ENCODE data around the gene SIGLEC11. TPM values are rescaled to one million over a fixed set of nuclear protein-coding genes. Genes with fewer than 3 reads are reported as not detected.

SIGLEC11 gene
- total and polyA plus RNA-seq, 2 donors (not counting 1 experiment from before 2014, with no cell fraction given): 0.09 TPM; not detected in 1

DNA sequence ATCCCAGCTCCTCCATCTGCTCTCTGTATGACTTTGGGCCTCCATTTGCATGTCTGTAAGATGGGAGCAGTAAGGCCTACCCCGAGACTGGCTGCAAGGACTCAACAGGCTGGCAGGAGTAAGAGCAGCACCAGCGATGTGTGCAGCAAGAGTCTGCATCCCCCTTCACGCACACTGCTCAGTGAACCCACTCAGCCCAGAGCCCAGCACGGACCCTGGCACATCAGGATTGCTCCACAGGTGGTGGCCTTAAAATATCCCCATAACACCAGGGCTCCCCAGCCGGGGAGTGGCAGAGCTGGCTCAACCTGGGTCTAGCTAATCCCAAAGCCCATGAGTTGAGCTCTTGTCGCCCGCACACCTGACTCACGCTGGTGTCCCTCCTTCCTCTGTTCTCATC is 40.8 kb upstream of the SIGLEC11 start:
- Mint-ChIP-seq H3K4me1 (peaks cover 2% of the 10 kb centered on the region), H3K4me3 (no peak overlapping the region), H3K27me3 (no peaks in the 10 kb centered on the region), H3K9me3 (ENCODE audit: insufficient read depth) (no peaks in the 10 kb centered on the region), H3K27ac (no peak overlapping the region)
- POLR2A ChIA-PET: no interaction called here
- no peak for ATAC-seq (ENCODE audit: low read depth)
- no peaks in the 10 kb centered on the region for H3K9me3 ChIP-seq (ENCODE audit: control extremely low read depth in 1 of 3, control insufficient read depth in 2 of 3, insufficient read depth in 1 of 3, low read length in 2 of 3)
- H3K36me3 ChIP-seq (replicated peaks in 1 of 2; ENCODE audit: control extremely low read depth in 1 of 2, control insufficient read depth in 1 of 2, extremely low read depth in 1 of 2, insufficient read depth in 2 of 2, low read length in 1 of 2): peaks cover 12 to 86% of the 10 kb centered on the region in 2 experiments
- no peaks in the 10 kb centered on the region for H3K27me3 ChIP-seq (replicated peaks in 1 of 4; ENCODE audit: control extremely low read depth in 1 of 4, control insufficient read depth in 3 of 4, insufficient read depth in 4 of 4, low read length in 3 of 4)
- CTCF ChIA-PET: interaction anchor here (0.7 kb wide), 1 partner anchor 285 kb away, joined by 3 read pairs; no protein-coding TSS in a partner anchor
- H3K4me3 ChIP-seq (ENCODE audit: control extremely low read depth in 1 of 5, extremely low read depth in 1 of 5, insufficient read depth in 1 of 5, low read depth in 2 of 5, low read length in 4 of 5): no peak overlapping the region
- H4K20me1 ChIP-seq (ENCODE audit: control insufficient read depth, insufficient read depth, low read length, poor library complexity, severe bottlenecking): peaks cover 2% of the 10 kb centered on the region
- no peaks in the 10 kb centered on the region for H3K79me2 ChIP-seq (ENCODE audit: control insufficient read depth, insufficient read depth, low read length)
- WGBS (ENCODE audit: insufficient coverage): 100% methylated on average over 5 of the region's 8 CpGs
- TF ChIP-seq, protein P1, sequence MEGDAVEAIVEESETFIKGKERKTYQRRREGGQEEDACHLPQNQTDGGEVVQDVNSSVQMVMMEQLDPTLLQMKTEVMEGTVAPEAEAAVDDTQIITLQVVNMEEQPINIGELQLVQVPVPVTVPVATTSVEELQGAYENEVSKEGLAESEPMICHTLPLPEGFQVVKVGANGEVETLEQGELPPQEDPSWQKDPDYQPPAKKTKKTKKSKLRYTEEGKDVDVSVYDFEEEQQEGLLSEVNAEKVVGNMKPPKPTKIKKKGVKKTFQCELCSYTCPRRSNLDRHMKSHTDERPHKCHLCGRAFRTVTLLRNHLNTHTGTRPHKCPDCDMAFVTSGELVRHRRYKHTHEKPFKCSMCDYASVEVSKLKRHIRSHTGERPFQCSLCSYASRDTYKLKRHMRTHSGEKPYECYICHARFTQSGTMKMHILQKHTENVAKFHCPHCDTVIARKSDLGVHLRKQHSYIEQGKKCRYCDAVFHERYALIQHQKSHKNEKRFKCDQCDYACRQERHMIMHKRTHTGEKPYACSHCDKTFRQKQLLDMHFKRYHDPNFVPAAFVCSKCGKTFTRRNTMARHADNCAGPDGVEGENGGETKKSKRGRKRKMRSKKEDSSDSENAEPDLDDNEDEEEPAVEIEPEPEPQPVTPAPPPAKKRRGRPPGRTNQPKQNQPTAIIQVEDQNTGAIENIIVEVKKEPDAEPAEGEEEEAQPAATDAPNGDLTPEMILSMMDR (IDR thresholded peaks at IDR 0.05): no peak
- no peak for TF ChIP-seq EZH2 (IDR thresholded peaks at IDR 0.05; ENCODE audit: borderline replicate concordance, insufficient read depth, low read depth, low read length, poor library complexity, severe bottlenecking)
- intact Hi-C loops (cut with micrococcal nuclease): no loop called here
- DNase-seq: no peak
- no peak overlapping the region for H3K4me2 ChIP-seq (replicated peaks; ENCODE audit: low read depth, low read length, poor library complexity, severe bottlenecking)
- no peaks in the 10 kb centered on the region for H3K4me1 ChIP-seq (ENCODE audit: control insufficient read depth in 2 of 2, insufficient read depth in 2 of 2, low read length in 2 of 2)
- H3K9ac ChIP-seq (ENCODE audit: low read length): no peak overlapping the region
- H3K27ac ChIP-seq (ENCODE audit: low read length in 2 of 2): no peak overlapping the region
- no peak overlapping the region for H2AFZ ChIP-seq (ENCODE audit: insufficient read depth, low read depth, low read length, poor library complexity, severe bottlenecking)

DNA sequence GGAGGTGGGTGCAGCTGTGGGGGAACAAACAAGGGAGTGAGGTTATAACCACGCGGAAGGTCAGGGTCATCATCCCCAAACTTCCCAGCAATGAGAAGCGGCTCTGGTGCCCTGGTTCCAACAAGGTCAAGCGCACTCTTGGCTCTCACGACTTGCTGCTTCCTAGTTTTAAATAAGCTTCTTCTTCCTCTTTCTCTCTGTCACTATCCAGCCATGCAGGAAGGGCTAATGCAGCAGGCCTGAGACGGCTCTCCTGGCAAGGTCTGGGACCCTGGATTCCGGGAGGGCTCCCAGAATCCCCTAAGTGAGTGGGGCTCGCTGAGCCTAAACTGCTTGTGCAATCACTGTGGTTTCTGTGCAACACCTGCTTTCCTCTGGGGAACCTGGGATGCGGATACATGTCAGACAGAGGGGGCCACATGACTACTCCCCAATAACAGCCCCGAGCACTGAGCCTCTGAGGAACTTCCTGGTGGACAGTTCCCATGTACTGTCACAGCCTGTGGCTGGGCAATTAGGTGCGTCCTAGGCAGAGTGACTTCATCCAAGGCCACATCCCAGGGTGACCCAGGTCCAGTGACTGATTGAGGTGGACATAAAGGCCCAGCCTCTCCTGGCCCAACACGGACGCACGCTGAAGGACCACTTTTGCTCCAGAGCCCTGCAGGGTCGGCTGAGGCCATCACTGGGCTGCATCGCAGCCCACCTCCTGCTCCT is 40.0 kb upstream of the SIGLEC11 start:
- Mint-ChIP-seq H3K4me3 (no peak overlapping the region), H3K27ac (no peak overlapping the region), H3K4me1 (peaks cover 2% of the 10 kb centered on the region), H3K27me3 (no peaks in the 10 kb centered on the region), H3K9me3 (ENCODE audit: insufficient read depth) (no peaks in the 10 kb centered on the region)
- Histone ChIP-seq H3K9me3 (ENCODE audit: control extremely low read depth in 1 of 3, control insufficient read depth in 2 of 3, insufficient read depth in 1 of 3, low read length in 2 of 3) (no peaks in the 10 kb centered on the region), H3K36me3 (replicated peaks in 1 of 2; ENCODE audit: control extremely low read depth in 1 of 2, control insufficient read depth in 1 of 2, extremely low read depth in 1 of 2, insufficient read depth in 2 of 2, low read length in 1 of 2) (peaks cover 12 to 85% of the 10 kb centered on the region in 2 experiments), H2AFZ (ENCODE audit: insufficient read depth, low read depth, low read length, poor library complexity, severe bottlenecking) (no peak overlapping the region), H4K20me1 (ENCODE audit: control insufficient read depth, insufficient read depth, low read length, poor library complexity, severe bottlenecking) (no peaks in the 10 kb centered on the region), H3K79me2 (ENCODE audit: control insufficient read depth, insufficient read depth, low read length) (no peaks in the 10 kb centered on the region), H3K4me1 (ENCODE audit: control insufficient read depth in 2 of 2, insufficient read depth in 2 of 2, low read length in 2 of 2) (no peaks in the 10 kb centered on the region), H3K27me3 (replicated peaks in 1 of 4; ENCODE audit: control extremely low read depth in 1 of 4, control insufficient read depth in 3 of 4, insufficient read depth in 4 of 4, low read length in 3 of 4) (no peaks in the 10 kb centered on the region), H3K27ac (ENCODE audit: low read length in 2 of 2) (no peak overlapping the region), H3K9ac (ENCODE audit: low read length) (no peak overlapping the region), H3K4me3 (ENCODE audit: control extremely low read depth in 1 of 5, extremely low read depth in 1 of 5, insufficient read depth in 1 of 5, low read depth in 2 of 5, low read length in 4 of 5) (no peak overlapping the region), H3K4me2 (replicated peaks; ENCODE audit: low read depth, low read length, poor library complexity, severe bottlenecking) (no peak overlapping the region)
- ATAC-seq (ENCODE audit: low read depth) (no peak), DNase-seq (no peak)
- intact Hi-C loops (cut with micrococcal nuclease): no loop called here
- POLR2A ChIA-PET: no interaction called here
- TF ChIP-seq, protein P1 (IDR thresholded peaks at IDR 0.05): no peak
- no peak for TF ChIP-seq EZH2 (IDR thresholded peaks at IDR 0.05; ENCODE audit: borderline replicate concordance, insufficient read depth, low read depth, low read length, poor library complexity, severe bottlenecking)
- 91% methylated on average over 16 of the region's 16 CpGs for WGBS (ENCODE audit: insufficient coverage)
- CTCF ChIA-PET: no interaction called here
